ENCODE data around the gene SCYL2. TPM values are rescaled to one million over a fixed set of nuclear protein-coding genes. Genes with fewer than 3 reads are reported as not detected.

The SCYL2 gene
- total and polyA plus RNA-seq, 9 donors: 22.2 to 33.8 (median 27.5) TPM

- no peak for DNase-seq
- no CpG with 5 or more reads among the region's 2 CpGs for WGBS (ENCODE audit: insufficient coverage)
- no peak overlapping the region for H3K27ac ChIP-seq (ENCODE audit: low read length)
Measured at GRCh38 chr12:100365411-100365810, 98.4 kb downstream of the SCYL2 start.

GRCh38 chr12:100368066-100368465, 101.1 kb downstream of the SCYL2 start:
- no peak overlapping the region for H3K4me3 ChIP-seq (ENCODE audit: low read length)
- H3K4me1 ChIP-seq (ENCODE audit: control insufficient read depth, insufficient read depth, low read length): no peaks in the 10 kb centered on the region
- H3K36me3 ChIP-seq (ENCODE audit: control insufficient read depth, insufficient read depth, low read length): no peaks in the 10 kb centered on the region
- no peaks in the 10 kb centered on the region for H3K27me3 ChIP-seq (ENCODE audit: control insufficient read depth, insufficient read depth, low read length)
- no peak for DNase-seq
- no peak overlapping the region for H3K27ac ChIP-seq (ENCODE audit: low read length)
- 50% methylated on average over 1 of the region's 1 CpG for WGBS (ENCODE audit: insufficient coverage)
- H3K9me3 ChIP-seq (replicated peaks; ENCODE audit: control insufficient read depth, low read depth, low read length): no peaks in the 10 kb centered on the region

More at GRCh38 chr12:100365411-100365810, 98.4 kb downstream of the SCYL2 start:
- H3K4me1 ChIP-seq (ENCODE audit: control insufficient read depth, insufficient read depth, low read length): peaks cover under 1% of the 10 kb centered on the region
- no peaks in the 10 kb centered on the region for H3K36me3 ChIP-seq (ENCODE audit: control insufficient read depth, insufficient read depth, low read length)
- no peaks in the 10 kb centered on the region for H3K27me3 ChIP-seq (ENCODE audit: control insufficient read depth, insufficient read depth, low read length)
- no peaks in the 10 kb centered on the region for H3K9me3 ChIP-seq (replicated peaks; ENCODE audit: control insufficient read depth, low read depth, low read length)
- H3K4me3 ChIP-seq (ENCODE audit: low read length): no peak overlapping the region

GRCh38 chr12:100371146-100371545, 104.2 kb downstream of the SCYL2 start:
- no peak for DNase-seq
- Histone ChIP-seq H3K36me3 (ENCODE audit: control insufficient read depth, insufficient read depth, low read length) (no peaks in the 10 kb centered on the region), H3K27me3 (ENCODE audit: control insufficient read depth, insufficient read depth, low read length) (no peaks in the 10 kb centered on the region), H3K27ac (ENCODE audit: low read length) (no peak overlapping the region), H3K4me3 (ENCODE audit: low read length) (no peak overlapping the region), H3K4me1 (ENCODE audit: control insufficient read depth, insufficient read depth, low read length) (peaks cover 6% of the 10 kb centered on the region), H3K9me3 (replicated peaks; ENCODE audit: control insufficient read depth, low read depth, low read length) (no peaks in the 10 kb centered on the region)
- WGBS (ENCODE audit: insufficient coverage): 83% methylated on average over 4 of the region's 6 CpGs

GRCh38 chr12:100372853-100373640, 106.1 kb downstream of the SCYL2 start:
- H3K9me3 ChIP-seq (replicated peaks; ENCODE audit: control insufficient read depth, low read depth, low read length): no peaks in the 10 kb centered on the region
- no peaks in the 10 kb centered on the region for H3K36me3 ChIP-seq (ENCODE audit: control insufficient read depth, insufficient read depth, low read length)
- no peaks in the 10 kb centered on the region for H3K27me3 ChIP-seq (ENCODE audit: control insufficient read depth, insufficient read depth, low read length)
- peak; percentile 27 for DNase-seq
- peaks cover 6% of the 10 kb centered on the region for H3K4me1 ChIP-seq (ENCODE audit: control insufficient read depth, insufficient read depth, low read length)
- H3K27ac ChIP-seq (ENCODE audit: low read length): no peak overlapping the region
- WGBS (ENCODE audit: insufficient coverage): no CpG with 5 or more reads among the region's 11 CpGs
- no peak overlapping the region for H3K4me3 ChIP-seq (ENCODE audit: low read length)

- 37% methylated on average over 9 of the region's 12 CpGs for WGBS (ENCODE audit: insufficient coverage)
- no peaks in the 10 kb centered on the region for H3K9me3 ChIP-seq (replicated peaks; ENCODE audit: control insufficient read depth, low read depth, low read length)
- H3K4me3 ChIP-seq (ENCODE audit: low read length): no peak overlapping the region
- no peaks in the 10 kb centered on the region for H3K36me3 ChIP-seq (ENCODE audit: control insufficient read depth, insufficient read depth, low read length)
- DNase-seq: peak; percentile 92
- no peak overlapping the region for H3K27ac ChIP-seq (ENCODE audit: low read length)
- peaks cover 6% of the 10 kb centered on the region for H3K4me1 ChIP-seq (ENCODE audit: control insufficient read depth, insufficient read depth, low read length)
- no peaks in the 10 kb centered on the region for H3K27me3 ChIP-seq (ENCODE audit: control insufficient read depth, insufficient read depth, low read length)
Measured at GRCh38 chr12:100375038-100375735, 108.2 kb downstream of the SCYL2 start.

- 100% methylated on average over 1 of the region's 1 CpG for WGBS (ENCODE audit: insufficient coverage)
- no peak for DNase-seq
Measured at GRCh38 chr12:100376161-100376560, 109.2 kb downstream of the SCYL2 start.

GRCh38 chr12:100381379-100381778, 114.4 kb downstream of the SCYL2 start:
- H3K27me3 ChIP-seq (ENCODE audit: control insufficient read depth, insufficient read depth, low read length): no peaks in the 10 kb centered on the region
- H3K4me1 ChIP-seq (ENCODE audit: control insufficient read depth, insufficient read depth, low read length): no peaks in the 10 kb centered on the region
- H3K4me3 ChIP-seq (ENCODE audit: low read length): no peak overlapping the region
- no peaks in the 10 kb centered on the region for H3K9me3 ChIP-seq (replicated peaks; ENCODE audit: control insufficient read depth, low read depth, low read length)
- no CpG with 5 or more reads among the region's 2 CpGs for WGBS (ENCODE audit: insufficient coverage)
- H3K36me3 ChIP-seq (ENCODE audit: control insufficient read depth, insufficient read depth, low read length): no peaks in the 10 kb centered on the region
- no peak for DNase-seq
- H3K27ac ChIP-seq (ENCODE audit: low read length): no peak overlapping the region

More at GRCh38 chr12:100376161-100376560, 109.2 kb downstream of the SCYL2 start:
- Histone ChIP-seq H3K27me3 (ENCODE audit: control insufficient read depth, insufficient read depth, low read length) (no peaks in the 10 kb centered on the region), H3K36me3 (ENCODE audit: control insufficient read depth, insufficient read depth, low read length) (no peaks in the 10 kb centered on the region), H3K9me3 (replicated peaks; ENCODE audit: control insufficient read depth, low read depth, low read length) (no peaks in the 10 kb centered on the region), H3K4me1 (ENCODE audit: control insufficient read depth, insufficient read depth, low read length) (peaks cover 6% of the 10 kb centered on the region), H3K27ac (ENCODE audit: low read length) (no peak overlapping the region), H3K4me3 (ENCODE audit: low read length) (no peak overlapping the region)

GRCh38 chr12:100382338-100382737, 115.4 kb downstream of the SCYL2 start:
- no peak for DNase-seq
- Histone ChIP-seq H3K9me3 (replicated peaks; ENCODE audit: control insufficient read depth, low read depth, low read length) (no peaks in the 10 kb centered on the region), H3K27ac (ENCODE audit: low read length) (no peak overlapping the region), H3K4me3 (ENCODE audit: low read length) (no peak overlapping the region), H3K4me1 (ENCODE audit: control insufficient read depth, insufficient read depth, low read length) (no peaks in the 10 kb centered on the region), H3K27me3 (ENCODE audit: control insufficient read depth, insufficient read depth, low read length) (no peaks in the 10 kb centered on the region), H3K36me3 (ENCODE audit: control insufficient read depth, insufficient read depth, low read length) (no peaks in the 10 kb centered on the region)
- no CpG with 5 or more reads among the region's 6 CpGs for WGBS (ENCODE audit: insufficient coverage)

GRCh38 chr12:100383586-100384558, 116.9 kb downstream of the SCYL2 start:
- Histone ChIP-seq H3K27ac (ENCODE audit: low read length) (no peak overlapping the region), H3K27me3 (ENCODE audit: control insufficient read depth, insufficient read depth, low read length) (no peaks in the 10 kb centered on the region), H3K4me3 (ENCODE audit: low read length) (no peak overlapping the region), H3K4me1 (ENCODE audit: control insufficient read depth, insufficient read depth, low read length) (no peaks in the 10 kb centered on the region), H3K36me3 (ENCODE audit: control insufficient read depth, insufficient read depth, low read length) (no peaks in the 10 kb centered on the region), H3K9me3 (replicated peaks; ENCODE audit: control insufficient read depth, low read depth, low read length) (no peaks in the 10 kb centered on the region)
- 94% methylated on average over 3 of the region's 9 CpGs for WGBS (ENCODE audit: insufficient coverage)
- no peak for DNase-seq
